GM19467 (cell line): ENCODE results near the gene RELB.

Experiments used
- ATAC-seq: cut with Tn5 transposase; IDR thresholded peaks from one replicate; pipeline ENCODE4 v1.9.1; 2021; ENCODE audit warnings: mild to moderate bottlenecking, moderate library complexity; ENCODE audit not compliant: unreplicated experiment

The RELB gene

GRCh38 chr19:45057444-45057843 lies 56.2 kb downstream of the RELB start:
- no peak for ATAC-seq

DNA sequence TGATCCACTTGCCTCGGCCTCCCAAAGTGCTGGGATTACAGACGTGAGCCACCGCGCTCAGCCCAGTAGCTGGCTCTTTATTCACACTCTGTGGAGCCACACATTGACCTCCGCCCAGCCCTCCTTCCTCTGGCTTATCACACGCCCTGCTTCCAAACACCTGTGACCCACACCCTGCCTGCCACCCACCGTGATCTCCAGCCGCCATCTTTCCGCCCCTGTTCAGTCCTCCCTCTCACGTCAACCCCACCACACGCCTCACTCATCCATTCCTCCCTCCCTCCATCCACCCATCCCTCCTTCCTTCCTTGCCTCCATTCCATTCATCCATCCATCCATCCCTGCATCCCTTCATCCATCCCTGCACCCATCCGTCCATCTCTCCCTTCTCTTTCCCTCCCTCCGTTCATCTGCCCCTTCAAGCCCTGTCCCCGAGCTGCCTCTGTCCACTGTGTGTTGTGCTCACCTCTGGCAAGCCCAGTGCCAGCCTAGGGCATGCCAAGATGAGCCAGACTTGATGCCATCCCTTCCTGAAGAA lies 57.4 kb downstream of the RELB start:
- no peak for ATAC-seq

GRCh38 chr19:45059258-45059965 lies 58.1 kb downstream of the RELB start:
- no peak for ATAC-seq

DNA sequence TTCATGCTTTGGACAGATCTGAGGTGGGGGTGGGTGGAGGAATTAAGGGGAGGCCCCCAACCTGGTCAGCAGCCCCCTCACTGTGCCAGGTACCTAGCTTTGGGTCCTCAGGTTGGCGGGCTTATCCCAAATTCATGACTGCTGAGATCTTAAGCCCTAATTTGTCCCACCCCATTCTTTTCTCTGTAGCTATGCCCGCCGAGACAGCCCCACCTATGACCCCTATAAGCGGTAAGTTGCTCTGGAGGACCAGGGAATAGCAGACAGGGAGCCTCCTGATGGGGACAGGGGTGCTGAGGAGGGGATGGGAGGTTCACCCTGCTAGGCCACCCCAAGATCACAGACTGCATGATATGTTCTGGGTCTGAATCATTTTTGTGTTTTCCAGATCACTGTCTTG lies 60.7 kb downstream of the RELB start:
- no peak for ATAC-seq

- ATAC-seq: no peak
Measured at GRCh38 chr19:45063851-45064801, 62.9 kb downstream of the RELB start.

- ATAC-seq: no peak
Measured at GRCh38 chr19:45066921-45067661, 65.8 kb downstream of the RELB start.

DNA sequence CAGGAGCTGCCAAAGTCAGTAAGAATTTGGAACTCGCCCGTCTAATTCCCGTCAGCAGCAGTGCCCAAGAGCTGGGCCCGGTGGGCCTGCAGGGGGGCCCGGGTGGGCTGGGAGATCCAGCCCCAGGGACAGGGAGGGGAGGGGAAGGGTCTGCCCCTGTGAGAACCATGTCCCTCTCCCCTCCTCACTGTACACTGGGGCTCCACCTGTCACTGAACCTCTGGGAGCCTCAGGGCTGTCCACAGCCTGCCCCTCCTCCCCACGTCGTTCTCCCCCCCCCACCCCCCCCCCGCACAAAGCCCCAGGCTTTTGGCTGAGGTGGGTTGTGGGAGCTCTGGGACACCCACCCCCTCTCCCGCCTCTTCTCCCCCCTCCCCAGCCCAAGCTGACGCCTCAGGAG lies 66.8 kb downstream of the RELB start:
- ATAC-seq: no peak

DNA sequence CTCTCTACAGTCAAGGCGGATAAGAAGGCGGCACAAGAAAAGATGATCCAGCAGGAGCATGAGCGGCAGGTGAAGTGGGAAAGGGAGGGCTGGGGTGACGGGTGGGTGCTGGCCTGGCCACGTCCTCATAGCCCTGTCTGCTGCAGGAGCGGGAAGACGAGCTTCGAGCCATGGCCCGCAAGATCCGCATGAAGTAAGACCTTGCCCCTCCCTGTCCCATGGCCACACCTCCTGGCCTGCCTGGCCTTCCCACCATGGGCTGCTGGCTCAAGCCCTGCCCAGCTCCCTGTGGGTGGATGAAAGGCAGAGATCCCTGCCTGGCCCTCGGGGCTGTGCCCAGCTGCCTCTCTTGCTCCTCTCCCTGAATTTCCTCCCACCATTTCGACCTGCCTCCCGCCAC lies 67.8 kb downstream of the RELB start:
- ATAC-seq: no peak

DNA sequence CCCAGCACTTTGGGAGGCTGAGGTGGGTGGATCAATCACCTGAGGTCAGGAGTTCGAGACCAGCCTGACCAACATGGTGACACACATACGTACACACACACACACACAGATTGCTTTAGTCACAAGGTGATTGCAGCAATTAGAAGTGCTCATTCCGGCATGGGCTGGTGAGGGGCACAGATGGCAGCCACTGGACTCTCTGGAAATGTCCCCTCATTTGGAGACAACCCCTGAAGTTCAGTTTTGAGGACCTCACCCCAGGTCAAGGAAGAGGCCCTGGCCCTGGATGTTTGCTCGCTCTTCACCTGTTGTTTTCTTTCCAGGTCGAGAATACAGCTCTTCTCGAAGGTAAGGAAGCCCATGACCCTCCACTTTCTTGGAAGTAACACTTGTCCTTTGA lies 69.0 kb downstream of the RELB start:
- ATAC-seq: no peak

DNA sequence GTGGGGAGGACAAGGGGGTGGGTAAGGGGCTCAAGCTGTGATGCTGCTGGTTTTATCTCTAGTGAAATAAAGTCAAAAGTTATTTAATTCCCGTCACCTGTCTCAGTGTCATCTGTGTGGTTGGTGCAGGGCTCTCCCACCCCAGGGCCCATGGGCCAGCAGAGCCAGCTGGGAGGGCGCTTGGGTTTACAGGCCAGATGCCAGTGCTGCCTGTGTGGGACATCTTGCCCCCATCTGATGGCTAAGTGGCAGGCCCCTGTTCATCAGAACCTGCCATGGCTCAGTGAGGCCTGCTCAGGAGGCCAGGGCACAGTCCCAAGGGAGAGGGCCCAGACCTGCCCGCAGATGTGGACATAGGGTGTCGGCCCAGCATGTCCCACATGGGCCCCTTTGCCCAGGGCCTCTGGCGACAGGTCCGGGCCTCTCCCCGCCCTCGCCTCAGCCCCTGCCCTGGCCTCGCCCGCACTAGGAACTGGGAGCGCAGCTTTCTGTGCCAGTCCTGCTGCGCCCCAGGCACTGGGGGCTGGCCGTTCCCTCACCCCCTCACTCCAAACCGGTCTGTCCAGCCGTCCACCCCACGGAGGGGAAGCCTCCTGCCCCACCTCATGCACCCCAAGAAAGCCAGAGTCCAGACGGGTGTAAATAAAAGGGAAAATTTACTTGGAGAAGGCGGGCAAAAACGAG lies 69.7 kb downstream of the RELB start:
- no peak for ATAC-seq

- no peak for ATAC-seq
Measured at GRCh38 chr19:45071545-45071938, 70.3 kb downstream of the RELB start.

DNA sequence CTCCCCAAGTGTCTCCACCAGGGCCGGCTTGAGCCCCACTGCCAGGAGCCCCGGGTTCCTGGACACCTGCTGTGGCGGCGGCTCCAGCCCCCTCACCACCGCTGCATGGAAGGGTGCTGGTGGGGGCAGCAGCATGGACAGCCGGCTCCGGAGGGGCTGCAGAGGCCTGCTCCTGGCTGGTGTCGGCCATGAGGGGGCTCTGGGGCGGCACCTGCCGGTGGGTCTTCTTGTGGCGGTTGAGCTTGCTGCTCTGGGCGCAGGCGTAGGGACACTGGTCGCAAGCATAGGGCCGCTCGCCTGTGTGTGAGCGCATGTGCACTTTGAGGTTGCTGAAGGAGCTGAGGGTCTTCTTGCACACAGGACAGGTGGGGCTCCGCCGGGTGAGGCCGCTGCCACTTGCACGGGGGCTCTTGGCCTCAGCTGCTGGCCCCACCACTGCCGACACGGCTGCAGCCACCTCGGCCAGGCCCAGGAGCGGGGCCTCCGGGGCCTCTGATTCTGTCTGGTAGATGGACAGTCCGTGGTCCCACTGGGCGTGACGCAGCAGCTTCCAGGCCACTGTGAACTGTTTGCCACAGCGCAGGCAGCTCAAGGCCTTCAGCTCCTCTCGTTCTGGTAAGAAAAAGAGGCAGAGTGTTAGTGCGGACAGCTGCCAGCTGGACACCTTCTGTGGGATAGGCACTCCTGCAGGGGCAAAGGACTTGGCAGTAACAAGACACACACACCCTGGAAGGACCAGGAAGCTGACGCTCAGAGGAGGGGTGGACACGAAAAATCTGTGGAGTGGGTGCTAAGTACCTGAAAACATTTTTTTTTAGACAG lies 70.9 kb downstream of the RELB start:
- ATAC-seq: no peak

DNA sequence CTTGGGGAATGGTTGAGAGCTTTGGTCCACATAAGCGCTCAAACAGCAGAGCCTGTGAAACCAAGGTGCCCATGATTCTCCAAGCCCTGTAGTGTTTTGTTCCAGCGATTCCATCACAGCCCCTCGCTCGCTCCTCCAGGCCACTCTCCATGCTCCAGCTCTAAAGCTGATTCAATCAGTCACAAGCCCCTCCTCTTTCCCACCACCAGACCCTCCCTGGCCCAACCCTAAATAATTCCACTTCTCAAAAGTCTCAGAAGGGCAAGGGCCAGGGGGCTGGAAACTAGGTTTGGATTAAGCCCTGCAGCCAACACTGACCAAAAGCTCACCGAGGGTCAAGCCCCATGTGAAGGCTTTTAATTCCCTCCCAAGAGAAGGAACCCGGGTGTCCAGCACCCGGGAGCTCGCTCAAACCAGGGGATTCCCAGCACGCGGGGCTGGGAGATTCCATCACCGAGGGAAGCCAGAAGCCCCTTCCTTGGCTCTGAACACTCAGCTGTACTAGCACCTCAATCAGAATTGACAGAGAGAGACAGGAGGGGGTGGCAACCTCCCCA lies 73.6 kb downstream of the RELB start:
- ATAC-seq: no peak

- ATAC-seq: peak; percentile 48
Measured at GRCh38 chr19:45075301-45076028, 74.2 kb downstream of the RELB start.

DNA sequence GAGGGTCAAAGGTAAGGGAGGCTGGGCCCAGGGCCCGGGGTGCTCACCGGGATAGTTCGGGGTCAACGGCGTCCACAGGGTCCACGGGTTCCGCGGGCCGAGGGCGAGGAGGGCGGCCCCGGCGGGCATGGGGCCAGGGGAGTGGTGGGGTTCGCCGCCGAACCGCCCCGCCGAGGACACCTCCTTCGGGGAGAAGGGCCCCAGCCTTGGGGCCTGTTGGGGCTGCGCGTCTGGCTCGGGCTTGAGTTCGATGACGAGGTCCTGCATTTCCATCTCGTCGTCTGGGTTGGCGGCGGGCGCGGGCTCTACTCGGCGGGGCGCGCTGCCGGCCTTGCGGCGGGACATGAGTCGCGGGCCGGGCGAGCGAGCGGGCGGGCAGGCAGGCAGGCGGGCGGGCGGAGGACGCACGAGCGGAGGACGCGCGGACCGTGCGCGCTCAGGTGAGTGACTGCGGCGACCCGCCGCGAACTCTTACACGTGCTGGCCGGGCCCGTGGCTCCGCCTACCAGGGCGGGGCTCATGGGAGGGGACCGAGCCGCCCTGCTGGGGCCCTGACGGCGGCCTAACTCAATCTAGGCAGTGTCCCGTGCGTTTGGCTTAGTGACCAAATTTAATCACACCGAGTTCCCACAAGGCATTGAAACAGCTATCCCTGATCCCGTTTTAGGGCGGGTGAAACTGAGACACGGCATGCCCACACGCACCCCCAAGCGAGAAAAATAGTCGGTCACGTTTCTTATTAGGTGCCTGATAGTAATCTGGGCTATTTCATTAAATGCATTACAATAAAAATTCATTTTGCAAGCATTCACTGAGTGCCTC lies 75.0 kb downstream of the RELB start, which contains the start of gene ZNF296:
ZNF296 (minus strand) TSS at position 450 of the 822 bp plus-strand sequence; CDS start at position 345, 105 bp downstream.
- peak; percentile 39 for ATAC-seq

DNA sequence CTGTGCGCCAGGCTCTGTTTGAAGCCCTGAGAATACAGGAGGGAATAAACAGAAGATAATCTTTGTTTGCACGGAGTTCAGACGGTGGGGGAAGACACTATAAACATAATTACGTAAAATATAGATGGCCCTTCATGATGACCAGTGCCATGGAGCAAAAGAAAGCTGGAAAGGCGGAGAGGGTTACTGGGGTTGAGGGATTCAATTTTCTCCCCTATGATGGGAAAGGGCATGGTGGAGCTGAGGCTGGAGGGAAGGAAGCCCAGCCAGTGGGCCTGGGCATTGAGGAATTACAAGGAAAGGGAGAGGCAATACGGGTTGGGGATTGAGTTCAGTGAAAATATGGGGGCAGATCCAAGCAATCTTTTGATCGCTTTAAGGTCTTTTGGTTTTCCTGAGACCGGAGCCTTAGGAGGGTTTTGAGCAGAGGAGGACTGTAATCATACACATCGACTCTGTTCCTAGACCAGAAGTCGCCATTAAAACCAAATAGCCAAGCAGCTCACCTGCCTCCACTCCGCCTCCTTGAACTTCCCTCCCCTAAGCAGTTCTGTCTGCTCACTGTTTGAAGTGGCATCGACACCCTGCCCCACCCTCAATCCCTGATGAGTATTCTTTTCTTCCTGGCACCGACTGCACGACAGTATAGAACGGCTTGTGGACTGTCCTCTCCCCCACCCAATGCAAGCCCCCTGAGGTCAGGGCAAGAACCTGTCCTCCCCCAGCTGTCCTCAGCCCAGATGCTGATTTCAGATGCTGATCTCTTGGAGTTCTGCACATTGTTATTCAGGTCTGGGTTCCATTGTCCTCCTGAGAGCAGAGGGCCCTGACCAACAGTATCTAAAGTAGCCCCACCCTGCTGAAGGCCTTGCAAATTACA lies 75.8 kb downstream of the RELB start:
- no peak for ATAC-seq
